ENCODE data around the gene TOB2. TPM values are rescaled to one million over a fixed set of nuclear protein-coding genes. Genes with fewer than 3 reads are reported as not detected.

Gene TOB2
- total and polyA plus RNA-seq, 9 of the 15 experiments (the other 6 are each of a cell fraction or from before 2014, with no cell fraction given): 3.3 to 20.5 (median 7.3) TPM

GRCh38 chr22:41437198-41437597, 9.4 kb downstream of the TOB2 start:
- BruUV-seq (replicated peaks): no TSS peak
- intact Hi-C loops (cut with micrococcal nuclease) (no loop called here), in situ Hi-C loops (cut with MboI) (no loop called here)
- Histone ChIP-seq H3K4me1 (replicated peaks in 1 of 2; ENCODE audit: control insufficient read depth in 2 of 2, insufficient read depth in 2 of 2, low read length in 2 of 2) (peaks cover 0 to 5% of the 10 kb centered on the region in 2 experiments; a peak in 2 of 5 replicates), H3K79me2 (ENCODE audit: control insufficient read depth, insufficient read depth, low read length) (peaks cover 28% of the 10 kb centered on the region), H2AFZ (ENCODE audit: low read depth, low read length) (no peak overlapping the region), H3K27me3 (ENCODE audit: control insufficient read depth in 2 of 2, insufficient read depth in 2 of 2, low read length in 2 of 2) (no peaks in the 10 kb centered on the region), H4K20me1 (replicated peaks; ENCODE audit: control insufficient read depth, insufficient read depth, low read length) (no peaks in the 10 kb centered on the region; the same call in 1 of the 2 replicates), H3K27ac (ENCODE audit: extremely low read depth, low read depth, low read length) (no peak overlapping the region), H3K9me1 (ENCODE audit: control insufficient read depth, insufficient read depth, low read length) (no peaks in the 10 kb centered on the region), H3K9me3 (replicated peaks; ENCODE audit: control insufficient read depth, insufficient read depth, low read depth, low read length) (no peaks in the 10 kb centered on the region), H3K36me3 (ENCODE audit: control insufficient read depth, insufficient read depth, low read length) (peaks cover 56% of the 10 kb centered on the region), H3K9ac (ENCODE audit: insufficient read depth in 1 of 2, low read depth in 2 of 2, low read length in 2 of 2) (no peak overlapping the region), H3K4me2 (ENCODE audit: insufficient read depth, low read length) (no peak overlapping the region), H3K4me3 (no peak overlapping the region)
- ATAC-seq: no peak
- WGBS (ENCODE audit: insufficient coverage, low coverage, missing lambda C conversion rate): 93% methylated on average over 7 of the region's 7 CpGs
- no peak for DNase-seq (ENCODE audit: extremely low read depth in 1 of 4, low spot score in 3 of 4)
- CTCF ChIA-PET (ENCODE audit: low intra/inter-chr PET ratio): no interaction called here
- FAIRE-seq: no peak
- TF ChIP-seq ZNF324 (CRISPR knock-in tag; IDR thresholded peaks at IDR 0.05) (no peak), PYGO2 (tag; IDR thresholded peaks at IDR 0.05) (no peak), ZNF347 (CRISPR knock-in tag; IDR thresholded peaks at IDR 0.05; ENCODE audit: low read depth) (no peak), ZNF184 (CRISPR knock-in tag; IDR thresholded peaks at IDR 0.05) (no peak), ZNF511 (CRISPR knock-in tag; IDR thresholded peaks at IDR 0.05) (no peak), CBFA2T2 (conservative IDR thresholded peaks at IDR 0.05) (no peak), LARP7 (IDR thresholded peaks at IDR 0.05) (no peak), ZEB2 (IDR thresholded peaks at IDR 0.05) (no peak), ZNF263 (CRISPR knock-in tag; IDR thresholded peaks at IDR 0.05; ENCODE audit: borderline replicate concordance) (no peak), ZNF311 (CRISPR knock-in tag; IDR thresholded peaks at IDR 0.05) (no peak), ZNF79 (CRISPR knock-in tag; IDR thresholded peaks at IDR 0.05; ENCODE audit: low read depth) (no peak), ETV1 (tag; conservative IDR thresholded peaks at IDR 0.05; ENCODE audit: low read depth) (no peak), HDAC2 (IDR thresholded peaks at IDR 0.05) (no peak), ZNF830 (CRISPR knock-in tag; IDR thresholded peaks at IDR 0.05) (no peak), SNIP1 (IDR thresholded peaks at IDR 0.05; ENCODE audit: low read depth) (no peak), GATAD2A (IDR thresholded peaks at IDR 0.05) (no peak), BMI1 (IDR thresholded peaks at IDR 0.05; ENCODE audit: low read length) (no peak), ZFX (CRISPR knock-in tag; IDR thresholded peaks at IDR 0.05) (no peak), ZNF644 (tag; IDR thresholded peaks at IDR 0.05; ENCODE audit: low read depth) (no peak)
- TF ChIP-seq, protein P1, sequence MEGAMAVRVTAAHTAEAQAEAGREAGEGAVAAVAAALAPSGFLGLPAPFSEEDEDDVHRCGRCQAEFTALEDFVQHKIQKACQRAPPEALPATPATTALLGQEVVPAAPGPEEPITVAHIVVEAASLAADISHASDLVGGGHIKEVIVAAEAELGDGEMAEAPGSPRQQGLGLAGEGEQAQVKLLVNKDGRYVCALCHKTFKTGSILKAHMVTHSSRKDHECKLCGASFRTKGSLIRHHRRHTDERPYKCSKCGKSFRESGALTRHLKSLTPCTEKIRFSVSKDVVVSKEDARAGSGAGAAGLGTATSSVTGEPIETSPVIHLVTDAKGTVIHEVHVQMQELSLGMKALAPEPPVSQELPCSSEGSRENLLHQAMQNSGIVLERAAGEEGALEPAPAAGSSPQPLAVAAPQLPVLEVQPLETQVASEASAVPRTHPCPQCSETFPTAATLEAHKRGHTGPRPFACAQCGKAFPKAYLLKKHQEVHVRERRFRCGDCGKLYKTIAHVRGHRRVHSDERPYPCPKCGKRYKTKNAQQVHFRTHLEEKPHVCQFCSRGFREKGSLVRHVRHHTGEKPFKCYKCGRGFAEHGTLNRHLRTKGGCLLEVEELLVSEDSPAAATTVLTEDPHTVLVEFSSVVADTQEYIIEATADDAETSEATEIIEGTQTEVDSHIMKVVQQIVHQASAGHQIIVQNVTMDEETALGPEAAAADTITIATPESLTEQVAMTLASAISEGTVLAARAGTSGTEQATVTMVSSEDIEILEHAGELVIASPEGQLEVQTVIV (CRISPR knock-in tag; IDR thresholded peaks at IDR 0.05; ENCODE audit: borderline replicate concordance): no peak
- POLR2A ChIA-PET: interaction anchor here (0.8 kb wide), 2 partner anchors 11 to 43 kb away, joined by 3 read pairs; no protein-coding TSS in a partner anchor

Measured in K562 (cell line).